ENCODE data around the gene CDK15. TPM values are rescaled to one million over a fixed set of nuclear protein-coding genes. Genes with fewer than 3 reads are reported as not detected.

Gene CDK15
- total RNA-seq, 4 donors from 2014 or later, result 0.83 to 3.9 (median 1.4) TPM

- no peak overlapping the region for H3K27ac ChIP-seq (replicated peaks in 1 of 4)
- H3K4me1 ChIP-seq, result no peaks in the 10 kb centered on the region
- H3K36me3 ChIP-seq, result no peaks in the 10 kb centered on the region
- WGBS, result 91% methylated on average over 5 of the region's 5 CpGs
- TF ChIP-seq POLR2A (IDR thresholded peaks at IDR 0.05; ENCODE audit: low read depth) (no peak), EP300 (IDR thresholded peaks at IDR 0.05) (no peak), POLR2AphosphoS5 (IDR thresholded peaks at IDR 0.05) (no peak)
- TF ChIP-seq, protein P1, sequence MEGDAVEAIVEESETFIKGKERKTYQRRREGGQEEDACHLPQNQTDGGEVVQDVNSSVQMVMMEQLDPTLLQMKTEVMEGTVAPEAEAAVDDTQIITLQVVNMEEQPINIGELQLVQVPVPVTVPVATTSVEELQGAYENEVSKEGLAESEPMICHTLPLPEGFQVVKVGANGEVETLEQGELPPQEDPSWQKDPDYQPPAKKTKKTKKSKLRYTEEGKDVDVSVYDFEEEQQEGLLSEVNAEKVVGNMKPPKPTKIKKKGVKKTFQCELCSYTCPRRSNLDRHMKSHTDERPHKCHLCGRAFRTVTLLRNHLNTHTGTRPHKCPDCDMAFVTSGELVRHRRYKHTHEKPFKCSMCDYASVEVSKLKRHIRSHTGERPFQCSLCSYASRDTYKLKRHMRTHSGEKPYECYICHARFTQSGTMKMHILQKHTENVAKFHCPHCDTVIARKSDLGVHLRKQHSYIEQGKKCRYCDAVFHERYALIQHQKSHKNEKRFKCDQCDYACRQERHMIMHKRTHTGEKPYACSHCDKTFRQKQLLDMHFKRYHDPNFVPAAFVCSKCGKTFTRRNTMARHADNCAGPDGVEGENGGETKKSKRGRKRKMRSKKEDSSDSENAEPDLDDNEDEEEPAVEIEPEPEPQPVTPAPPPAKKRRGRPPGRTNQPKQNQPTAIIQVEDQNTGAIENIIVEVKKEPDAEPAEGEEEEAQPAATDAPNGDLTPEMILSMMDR (IDR thresholded peaks at IDR 0.05), result no peak
- DNase-seq (ENCODE audit: extremely low spot score), result no peak
- no peak overlapping the region for H3K4me3 ChIP-seq
- intact Hi-C loops (cut with DNase I), result no loop called here
- H3K27me3 ChIP-seq, result no peaks in the 10 kb centered on the region
- H3K9me3 ChIP-seq, result no peaks in the 10 kb centered on the region
These were observed 10.6 kb downstream of the CDK15 start for GRCh38 chr2:201816657-201817575.

DNA sequence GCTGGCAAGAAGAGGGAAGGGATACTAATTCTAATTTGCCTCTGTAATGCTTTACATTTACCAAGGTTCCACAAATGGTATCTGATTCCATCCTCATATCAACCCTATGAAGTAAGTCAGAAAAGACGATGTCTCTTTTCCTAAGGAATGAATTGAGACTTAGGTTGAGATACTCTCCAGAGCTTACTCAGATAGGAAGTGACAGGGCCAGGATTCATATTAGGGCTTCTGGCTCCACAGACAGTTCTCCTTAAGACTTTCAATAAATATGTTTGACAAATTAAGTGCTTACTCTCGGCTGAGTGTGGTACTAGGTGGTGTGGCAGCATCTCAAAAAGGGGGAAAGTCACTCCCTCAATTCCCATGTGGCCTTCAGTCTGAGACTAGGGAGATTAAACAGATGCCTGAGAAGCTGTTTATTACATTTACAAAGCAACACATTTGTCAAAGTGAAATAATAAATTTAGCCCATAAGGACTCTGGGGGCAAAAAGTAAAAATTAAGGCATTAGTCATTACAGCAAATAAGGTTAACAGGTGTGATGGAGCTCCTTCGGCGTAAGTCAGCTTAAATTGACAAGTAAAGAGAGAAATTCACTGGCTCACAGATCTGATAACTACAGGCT is 14.2 kb downstream of the CDK15 start:
- intact Hi-C loops (cut with DNase I), result no loop called here
- no peaks in the 10 kb centered on the region for H3K36me3 ChIP-seq
- no peaks in the 10 kb centered on the region for H3K27me3 ChIP-seq
- no peak overlapping the region for H3K4me3 ChIP-seq
- H3K27ac ChIP-seq (replicated peaks in 1 of 4), result no peak overlapping the region
- H3K4me1 ChIP-seq, result no peaks in the 10 kb centered on the region
- DNase-seq (ENCODE audit: extremely low spot score), result no peak
- WGBS, result 65% methylated on average over 4 of the region's 4 CpGs
- TF ChIP-seq, protein P1 (IDR thresholded peaks at IDR 0.05), result no peak
- TF ChIP-seq POLR2AphosphoS5 (IDR thresholded peaks at IDR 0.05), result no peak
- TF ChIP-seq POLR2A (IDR thresholded peaks at IDR 0.05; ENCODE audit: low read depth), result no peak
- H3K9me3 ChIP-seq, result no peaks in the 10 kb centered on the region

DNA sequence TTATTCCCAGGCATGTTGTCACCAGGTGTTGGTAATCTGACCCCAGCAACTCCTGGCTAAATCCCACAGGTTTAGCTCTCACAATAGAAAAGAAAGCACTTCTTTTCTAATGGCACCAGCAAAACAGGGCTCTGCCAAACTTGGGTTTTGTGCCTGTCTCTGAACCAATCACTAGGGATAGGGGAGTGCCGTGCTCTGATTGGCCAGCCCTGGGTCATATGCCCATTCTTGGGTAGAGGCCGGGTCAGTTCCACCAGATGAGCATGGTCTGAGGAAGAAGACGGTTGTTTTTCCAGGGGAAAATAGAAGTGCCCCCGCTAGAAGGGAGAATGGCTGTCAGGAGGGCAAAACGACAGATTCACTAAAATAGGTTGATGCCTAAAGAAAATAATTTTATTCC is 14.7 kb downstream of the CDK15 start:
- 94% methylated on average over 5 of the region's 5 CpGs for WGBS
- Histone ChIP-seq H3K9me3 (no peaks in the 10 kb centered on the region), H3K4me3 (no peak overlapping the region), H3K27me3 (no peaks in the 10 kb centered on the region), H3K27ac (replicated peaks in 1 of 4) (no peak overlapping the region), H3K4me1 (no peaks in the 10 kb centered on the region), H3K36me3 (no peaks in the 10 kb centered on the region)
- no peak for DNase-seq (ENCODE audit: extremely low spot score)
- TF ChIP-seq, protein P1 (IDR thresholded peaks at IDR 0.05), result no peak
- TF ChIP-seq EP300 (IDR thresholded peaks at IDR 0.05) (no peak), POLR2A (IDR thresholded peaks at IDR 0.05; ENCODE audit: low read depth) (no peak), POLR2AphosphoS5 (IDR thresholded peaks at IDR 0.05) (no peak)
- intact Hi-C loops (cut with DNase I), result no loop called here

DNA sequence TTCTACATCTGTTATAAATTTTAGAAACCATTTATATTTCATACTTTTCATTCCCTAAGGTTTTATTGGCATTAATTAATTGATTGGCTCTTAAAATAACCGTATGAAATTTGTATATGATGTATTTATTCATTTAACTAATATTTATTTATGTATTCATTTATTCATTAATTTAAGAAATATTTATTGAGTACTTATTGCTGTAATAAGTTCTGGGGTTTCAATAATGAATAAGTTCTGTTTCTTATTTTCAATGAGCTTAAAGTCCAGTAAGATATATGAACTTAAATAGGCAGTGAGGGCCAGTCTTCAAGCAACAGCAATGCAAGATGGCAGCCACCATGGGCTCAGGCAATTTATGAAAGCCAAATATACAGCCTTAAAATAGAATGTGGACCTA is 17.9 kb downstream of the CDK15 start:
- no peak overlapping the region for H3K27ac ChIP-seq (replicated peaks in 1 of 4)
- 87% methylated on average over 1 of the region's 1 CpG for WGBS
- H3K4me3 ChIP-seq, result no peak overlapping the region
- TF ChIP-seq, protein P1 (IDR thresholded peaks at IDR 0.05), result no peak
- no peak for TF ChIP-seq POLR2AphosphoS5 (IDR thresholded peaks at IDR 0.05)
- no peak for TF ChIP-seq EP300 (IDR thresholded peaks at IDR 0.05)
- intact Hi-C loops (cut with DNase I), result no loop called here
- H3K9me3 ChIP-seq, result no peaks in the 10 kb centered on the region
- no peaks in the 10 kb centered on the region for H3K27me3 ChIP-seq
- H3K4me1 ChIP-seq, result no peaks in the 10 kb centered on the region
- no peaks in the 10 kb centered on the region for H3K36me3 ChIP-seq
- DNase-seq (ENCODE audit: extremely low spot score), result no peak
